Mesenchymal stem cell (in vitro differentiated cells and primary cell): ENCODE data around the gene PTPRN2.
"Not testable (repeated sequence)": the region's sequence is repeated elsewhere in the genome, so short reads cannot be mapped to it uniquely, and the experiment has no call there.

Source experiments
- DNase-seq: peaks from one replicate; pipeline ENCODE4 v3.0.0-alpha.2; 2013
- H2AFZ ChIP-seq: one replicate; pipeline ENCODE4 v1.6.1; 2013; ENCODE audit warnings: low read depth, mild to moderate bottlenecking, control low read depth, inconsistent platforms, low read length, moderate library complexity
- H2AK5ac ChIP-seq: 2 replicates; pipeline ENCODE4 v1.6.1; 2013; ENCODE audit warnings: low read length, moderate library complexity, mild to moderate bottlenecking, inconsistent platforms; ENCODE audit not compliant: severe bottlenecking
- H2BK120ac ChIP-seq: one replicate; pipeline ENCODE4 v1.6.1; 2013; ENCODE audit warnings: low read depth, mild to moderate bottlenecking, inconsistent platforms, low read length, moderate library complexity
- H2BK12ac ChIP-seq, 2 experiments: one replicate each; pipeline ENCODE4 v1.6.1; 2013; ENCODE audit warnings: inconsistent platforms in 2 of 2, low read length in 2 of 2, mild to moderate bottlenecking in 2 of 2, moderate library complexity in 2 of 2, control low read depth in 1 of 2
- H2BK15ac ChIP-seq: one replicate; pipeline ENCODE4 v1.6.1; 2013; ENCODE audit warnings: mild to moderate bottlenecking, low read depth, inconsistent platforms; ENCODE audit not compliant: poor library complexity, severe bottlenecking
- H2BK5ac ChIP-seq: 2 replicates; pipeline ENCODE4 v1.6.1; 2013; ENCODE audit warnings: low read depth, mild to moderate bottlenecking, low read length, control low read depth, inconsistent platforms; ENCODE audit not compliant: poor library complexity, severe bottlenecking
- H3K14ac ChIP-seq, 2 experiments: one replicate each; pipeline ENCODE4 v1.6.1; 2013; ENCODE audit warnings: inconsistent platforms in 2 of 2, low read length in 2 of 2, control low read depth in 1 of 2, mild to moderate bottlenecking in 1 of 2, moderate library complexity in 1 of 2
- H3K18ac ChIP-seq, 2 experiments: one replicate each; pipeline ENCODE4 v1.6.1; 2013; ENCODE audit warnings: inconsistent platforms in 2 of 2, low read length in 2 of 2, control low read depth in 1 of 2, low read depth in 1 of 2, mild to moderate bottlenecking in 1 of 2
- H3K23ac ChIP-seq, 2 experiments: one replicate each; pipeline ENCODE4 v1.6.1; 2013; ENCODE audit warnings: inconsistent platforms in 2 of 2, low read length in 2 of 2, mild to moderate bottlenecking in 2 of 2, moderate library complexity in 2 of 2, control low read depth in 1 of 2
- H3K27ac ChIP-seq: 2 replicates; pipeline ENCODE4 v1.5.1; 2013; ENCODE audit warnings: mild to moderate bottlenecking, moderate library complexity, low read length, control low read depth, inconsistent platforms; ENCODE audit not compliant: poor library complexity, severe bottlenecking
- H3K27me3 ChIP-seq, 2 experiments: 2 replicates each; pipeline versions ENCODE4 v1.6.1 to v1.7.0; 2013; ENCODE audit warnings: low read length in 2 of 2, mild to moderate bottlenecking in 2 of 2, moderate library complexity in 2 of 2, control low read depth in 1 of 2, inconsistent platforms in 1 of 2; ENCODE audit not compliant: control insufficient read depth in 1 of 2, insufficient read depth in 1 of 2
- H3K36me3 ChIP-seq, 2 experiments: 2 replicates each; pipeline versions ENCODE4 v1.6.1 to v1.7.0; 2013; ENCODE audit warnings: low read length in 2 of 2, control low read depth in 1 of 2, inconsistent platforms in 1 of 2, low read depth in 1 of 2, mild to moderate bottlenecking in 1 of 2; ENCODE audit not compliant: insufficient read depth in 2 of 2, control insufficient read depth in 1 of 2
- H3K4ac ChIP-seq, 2 experiments: one replicate each; pipeline ENCODE4 v1.6.1; 2013; ENCODE audit warnings: inconsistent platforms in 2 of 2, low read length in 2 of 2, mild to moderate bottlenecking in 2 of 2, moderate library complexity in 2 of 2, control low read depth in 1 of 2, low read depth in 1 of 2
- H3K4me1 ChIP-seq: 2 replicates; pipeline ENCODE4 v1.6.1; 2013; ENCODE audit warnings: low read depth, low read length, control low read depth; ENCODE audit not compliant: control insufficient read depth, insufficient read depth
- H3K4me2 ChIP-seq: 2 replicates; pipeline ENCODE4 v1.6.1; 2013; ENCODE audit warnings: low read length, mild to moderate bottlenecking, inconsistent platforms; ENCODE audit not compliant: poor library complexity, severe bottlenecking
- H3K4me3 ChIP-seq, 2 experiments: 2 replicates each; pipeline versions ENCODE4 v1.5.1 to v1.7.0; 2013; ENCODE audit warnings: low read length in 2 of 2, mild to moderate bottlenecking in 2 of 2, control low read depth in 1 of 2, low read depth in 1 of 2; ENCODE audit not compliant: insufficient read depth in 1 of 2
- H3K79me1 ChIP-seq: replicated peaks from 2 replicates; pipeline ENCODE4 v1.6.1; 2013; ENCODE audit warnings: mild to moderate bottlenecking, control low read depth, low read length, inconsistent platforms; ENCODE audit not compliant: poor library complexity, severe bottlenecking
- H3K9ac ChIP-seq: 2 replicates; pipeline ENCODE4 v1.7.0; 2013; ENCODE audit warnings: mild to moderate bottlenecking, low read length, moderate library complexity
- H3K9me3 ChIP-seq: 2 replicates; pipeline ENCODE4 v1.7.0; 2013; ENCODE audit warnings: mild to moderate bottlenecking, low read length; ENCODE audit not compliant: control insufficient read depth
- H4K8ac ChIP-seq: one replicate; pipeline ENCODE4 v1.6.1; 2013; ENCODE audit warnings: inconsistent platforms, mild to moderate bottlenecking, low read length, moderate library complexity
- H4K91ac ChIP-seq: one replicate; pipeline ENCODE4 v1.6.1; 2013; ENCODE audit warnings: mild to moderate bottlenecking, low read length, inconsistent platforms
- WGBS: methylation state at CpG from one replicate; pipeline ENCODE4 v1.1.7; 2013; ENCODE audit warnings: mixed read lengths; 5-methylcytosine and 5-hydroxymethylcytosine counted together

The PTPRN2 gene

GRCh38 chr7:158304072-158304471, 283.6 kb downstream of the PTPRN2 start:
- not testable (repeated sequence) for H3K27me3 ChIP-seq, H2BK15ac ChIP-seq, DNase-seq, H3K4me1 ChIP-seq, H3K4me3 ChIP-seq, H4K91ac ChIP-seq, H4K8ac ChIP-seq, H3K23ac ChIP-seq, H2BK12ac ChIP-seq, H3K14ac ChIP-seq, H3K4me2 ChIP-seq, H3K18ac ChIP-seq, H3K9ac ChIP-seq, H2AFZ ChIP-seq, H2BK120ac ChIP-seq, H2BK5ac ChIP-seq, H3K27ac ChIP-seq, H2AK5ac ChIP-seq, H3K36me3 ChIP-seq, H3K4ac ChIP-seq, H3K79me1 ChIP-seq
- H3K9me3 ChIP-seq = peaks cover 29% of the 10 kb centered on the region
- WGBS = 71% methylated on average over 6 of the region's 6 CpGs

- Histone ChIP-seq H2BK120ac (no peak overlapping the region), H4K91ac (no peak overlapping the region), H3K27me3 (no peaks in the 10 kb centered on the region), H4K8ac (no peak overlapping the region), H2AK5ac (no peak overlapping the region), H2BK15ac (no peak overlapping the region), H2BK5ac (no peak overlapping the region), H3K4ac (no peak overlapping the region), H3K4me2 (no peak overlapping the region), H3K4me3 (no peak overlapping the region), H3K23ac (no peak overlapping the region), H2AFZ (no peak overlapping the region), H3K36me3 (no peaks in the 10 kb centered on the region), H2BK12ac (no peak overlapping the region), H3K4me1 (no peaks in the 10 kb centered on the region), H3K18ac (no peak overlapping the region), H3K79me1 (no peaks in the 10 kb centered on the region), H3K9me3 (peaks cover 24% of the 10 kb centered on the region), H3K14ac (no peak overlapping the region), H3K27ac (no peak overlapping the region), H3K9ac (no peak overlapping the region)
- no peak for DNase-seq
- WGBS = 92% methylated on average over 3 of the region's 4 CpGs
Observed at GRCh38 chr7:158303121-158303520, 284.5 kb downstream of the PTPRN2 start.

GRCh38 chr7:158302274-158303070, 285.2 kb downstream of the PTPRN2 start:
- H2BK15ac ChIP-seq = no peak overlapping the region
- no peak for DNase-seq
- H3K36me3 ChIP-seq = no peaks in the 10 kb centered on the region
- no peak overlapping the region for H2BK12ac ChIP-seq
- H3K4me2 ChIP-seq = no peak overlapping the region
- no peak overlapping the region for H3K9ac ChIP-seq
- no peaks in the 10 kb centered on the region for H3K4me1 ChIP-seq
- H4K91ac ChIP-seq = no peak overlapping the region
- no peak overlapping the region for H3K4ac ChIP-seq
- no peak overlapping the region for H4K8ac ChIP-seq
- H3K27me3 ChIP-seq = no peaks in the 10 kb centered on the region
- no peak overlapping the region for H3K23ac ChIP-seq
- H2AK5ac ChIP-seq = no peak overlapping the region
- H2BK120ac ChIP-seq = no peak overlapping the region
- peaks cover 21% of the 10 kb centered on the region for H3K9me3 ChIP-seq
- H3K27ac ChIP-seq = no peak overlapping the region
- no peaks in the 10 kb centered on the region for H3K79me1 ChIP-seq
- no peak overlapping the region for H2AFZ ChIP-seq
- no peak overlapping the region for H3K14ac ChIP-seq
- 83% methylated on average over 13 of the region's 14 CpGs for WGBS
- H3K4me3 ChIP-seq = no peak overlapping the region
- H2BK5ac ChIP-seq = no peak overlapping the region
- H3K18ac ChIP-seq = no peak overlapping the region

- WGBS = 84% methylated on average over 10 of the region's 10 CpGs
- H2BK5ac ChIP-seq = no peak overlapping the region
- no peak overlapping the region for H3K23ac ChIP-seq
- H3K36me3 ChIP-seq = no peaks in the 10 kb centered on the region
- H3K14ac ChIP-seq = no peak overlapping the region
- no peak overlapping the region for H3K27ac ChIP-seq
- no peak for DNase-seq
- no peak overlapping the region for H3K4me3 ChIP-seq
- no peak overlapping the region for H3K4me2 ChIP-seq
- no peak overlapping the region for H3K9ac ChIP-seq
- H4K8ac ChIP-seq = no peak overlapping the region
- H3K9me3 ChIP-seq = peaks cover 13% of the 10 kb centered on the region
- H3K27me3 ChIP-seq = no peaks in the 10 kb centered on the region
- H2AK5ac ChIP-seq = no peak overlapping the region
- no peak overlapping the region for H2BK15ac ChIP-seq
- no peak overlapping the region for H2BK12ac ChIP-seq
- no peaks in the 10 kb centered on the region for H3K79me1 ChIP-seq
- H3K4ac ChIP-seq = no peak overlapping the region
- H2AFZ ChIP-seq = no peak overlapping the region
- no peak overlapping the region for H3K18ac ChIP-seq
- no peak overlapping the region for H4K91ac ChIP-seq
- no peaks in the 10 kb centered on the region for H3K4me1 ChIP-seq
- no peak overlapping the region for H2BK120ac ChIP-seq
Observed at GRCh38 chr7:158301207-158301606, 286.4 kb downstream of the PTPRN2 start.
